Astrocyte of the cerebellum (primary cell): ENCODE data around the gene PSMF1.

ENCODE experiments used
- DNase-seq: peaks from one replicate; pipeline ENCODE4 v3.0.0-alpha.2; 2011; ENCODE audit warnings: low read depth
- H3K4me3 ChIP-seq: 2 replicates; pipeline ENCODE4 v1.5.1; 2011; ENCODE audit warnings: mild to moderate bottlenecking, low read depth, low read length, moderate library complexity
- CTCF ChIP-seq: IDR thresholded peaks from 2 replicates; pipeline ENCODE4 v1.5.1; 2012; ENCODE audit warnings: low read length, low read depth, moderate library complexity, mild to moderate bottlenecking; ENCODE audit errors: missing control alignments
- in situ Hi-C: cut with HindIII; loops from 2 replicates; pipeline ENCODE4 v1.10.0; 2017; ENCODE audit warnings: low sequenced_read_pairs

Gene PSMF1

DNA sequence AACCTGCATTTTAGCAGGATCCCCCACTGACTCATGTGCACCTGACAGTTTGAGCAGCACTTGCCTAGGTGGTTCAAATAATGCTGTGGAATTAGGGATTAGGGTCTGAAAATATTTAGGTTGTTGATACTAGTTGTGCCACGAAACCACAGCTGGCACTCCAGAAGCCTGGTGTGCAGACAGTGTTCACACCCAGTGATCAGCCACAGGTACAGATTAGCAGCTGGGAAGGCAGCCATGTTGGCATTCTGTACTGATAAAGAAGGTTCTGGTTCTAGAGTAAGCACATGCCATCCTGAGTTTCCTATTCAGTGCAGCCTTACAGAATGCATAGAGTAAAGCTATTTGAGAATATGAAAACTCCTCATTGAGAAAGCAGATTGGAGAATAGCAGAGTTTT, 36.3 kb downstream of the PSMF1 start:
- TF ChIP-seq CTCF: no peak
- H3K4me3 ChIP-seq: no peak overlapping the region
- in situ Hi-C loops: no loop called here
- DNase-seq: no peak

DNA sequence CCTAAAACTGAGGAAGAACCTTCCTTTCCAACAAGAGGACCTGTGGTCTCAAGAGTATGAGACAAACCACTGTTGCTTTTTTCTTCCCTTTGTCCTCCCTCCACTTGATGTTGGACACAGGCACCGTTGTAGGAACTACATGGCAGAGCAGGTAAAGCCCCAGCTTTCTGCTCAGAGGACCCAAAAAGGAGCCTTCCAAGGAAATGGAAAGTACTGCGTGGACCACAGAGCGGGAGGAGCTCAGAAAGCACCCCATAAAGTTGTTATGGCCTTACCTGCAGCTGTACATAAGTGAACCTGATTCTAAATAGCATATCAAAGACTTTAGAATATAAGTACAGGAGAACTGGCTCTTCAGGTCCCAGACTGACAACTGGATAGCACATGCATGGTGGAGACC, 36.9 kb downstream of the PSMF1 start:
- in situ Hi-C loops: no loop called here
- no peak overlapping the region for H3K4me3 ChIP-seq
- DNase-seq: no peak
- TF ChIP-seq CTCF: no peak

DNA sequence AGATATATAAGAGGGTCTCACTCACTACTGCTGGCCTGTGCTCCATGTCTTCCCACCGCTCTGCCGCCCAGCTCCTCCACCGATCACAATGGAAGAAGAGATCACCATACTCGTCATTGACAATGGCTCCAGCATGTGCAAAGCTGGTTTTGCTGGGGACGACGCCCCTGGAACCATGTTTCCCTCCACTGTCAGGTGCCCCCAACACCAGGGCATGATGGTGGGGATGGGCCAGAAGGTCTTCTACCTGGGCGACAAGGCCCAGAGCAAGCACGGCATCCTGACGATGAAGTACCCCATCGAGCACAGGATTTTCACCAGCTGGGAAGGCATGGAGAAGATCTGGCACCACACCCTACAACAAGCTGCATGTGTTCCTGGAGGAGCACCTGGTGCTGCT, 42.1 kb downstream of the PSMF1 start:
- H3K4me3 ChIP-seq: no peak overlapping the region
- no peak for DNase-seq
- no peak for TF ChIP-seq CTCF
- in situ Hi-C loops: no loop called here

GRCh38 chr20:1160991-1161390, 42.6 kb downstream of the PSMF1 start:
- in situ Hi-C loops: no loop called here
- H3K4me3 ChIP-seq: no peak overlapping the region
- TF ChIP-seq CTCF: no peak
- DNase-seq: no peak

DNA sequence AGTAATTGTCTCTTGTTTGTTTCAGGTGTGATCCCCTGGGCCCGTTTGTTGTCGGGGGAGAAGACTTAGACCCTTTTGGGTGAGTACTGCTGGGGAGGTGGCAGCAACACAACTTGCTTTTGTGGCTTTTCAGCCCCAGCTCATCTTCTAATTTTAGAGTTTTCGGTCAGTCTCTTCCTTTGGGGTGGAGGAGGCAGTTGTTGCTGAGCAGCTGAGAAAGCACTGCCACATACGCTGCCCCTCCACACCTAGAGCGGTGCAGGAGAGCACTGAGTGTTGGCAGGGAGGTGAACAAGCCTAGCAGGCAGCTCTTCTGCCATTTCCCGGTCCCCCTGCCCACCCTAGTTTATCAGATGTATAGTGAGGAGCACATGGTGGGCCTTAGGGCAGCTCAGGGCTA, 44.7 kb downstream of the PSMF1 start:
- in situ Hi-C loops: no loop called here
- no peak for TF ChIP-seq CTCF

GRCh38 chr20:1163653-1164052, 45.3 kb downstream of the PSMF1 start:
- in situ Hi-C loops: no loop called here
- H3K4me3 ChIP-seq: no peak overlapping the region
- DNase-seq: no peak
- no peak for TF ChIP-seq CTCF

More for the DNA sequence above, 44.7 kb downstream of the PSMF1 start:
- no peak overlapping the region for H3K4me3 ChIP-seq
- DNase-seq: no peak

- H3K4me3 ChIP-seq: no peak overlapping the region
Observed at GRCh38 chr20:1164871-1165270, 46.5 kb downstream of the PSMF1 start.

More at GRCh38 chr20:1164871-1165270, 46.5 kb downstream of the PSMF1 start:
- TF ChIP-seq CTCF: no peak
- DNase-seq: no peak
- in situ Hi-C loops: no loop called here
